HG02610 (cell line): ENCODE results near the gene SOX2.

Experiments
- ATAC-seq: cut with Tn5 transposase; IDR thresholded peaks from one replicate; pipeline ENCODE4 v1.9.1; 2021; ENCODE audit warnings: mild to moderate bottlenecking, moderate library complexity; ENCODE audit not compliant: unreplicated experiment

The SOX2 gene

DNA sequence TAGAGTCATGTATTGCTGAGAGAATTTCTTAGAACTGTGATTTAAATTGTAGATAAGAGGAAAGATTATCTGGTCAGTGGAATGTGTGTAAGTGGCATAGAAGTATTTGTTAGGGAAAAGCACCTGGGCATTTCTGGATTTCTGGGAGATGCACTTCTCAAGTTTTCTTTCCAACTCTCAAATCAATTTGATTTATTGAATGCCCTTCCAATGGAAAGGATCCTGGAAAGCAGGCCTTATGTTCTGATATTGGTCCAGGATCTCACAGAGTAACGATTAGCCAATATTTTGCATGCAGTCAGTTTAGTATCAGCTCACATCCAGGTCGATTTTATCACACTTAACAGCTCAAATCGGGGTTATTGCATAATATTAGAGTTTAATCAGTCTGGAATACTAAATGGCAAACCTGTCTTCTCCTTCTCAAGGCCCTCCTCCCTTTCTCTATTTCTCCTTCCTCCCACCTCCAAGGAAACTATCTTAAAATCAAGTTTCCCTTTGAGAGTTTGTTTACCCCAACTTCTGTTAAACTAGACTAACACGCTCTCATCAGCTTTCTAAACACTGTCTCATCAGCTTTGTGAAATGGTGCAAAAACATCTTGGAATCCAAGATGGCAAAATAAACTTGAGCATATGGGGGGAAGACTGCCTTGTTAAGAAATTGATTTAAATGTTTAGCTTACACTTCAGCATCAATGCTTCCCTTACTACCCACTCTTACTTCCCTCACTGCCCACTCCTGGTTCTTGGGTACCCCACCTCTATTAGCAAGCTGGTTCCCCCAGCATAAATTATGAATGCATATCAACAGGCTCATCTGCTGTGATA, 9.5 kb downstream of the SOX2 start:
- no peak for ATAC-seq

DNA sequence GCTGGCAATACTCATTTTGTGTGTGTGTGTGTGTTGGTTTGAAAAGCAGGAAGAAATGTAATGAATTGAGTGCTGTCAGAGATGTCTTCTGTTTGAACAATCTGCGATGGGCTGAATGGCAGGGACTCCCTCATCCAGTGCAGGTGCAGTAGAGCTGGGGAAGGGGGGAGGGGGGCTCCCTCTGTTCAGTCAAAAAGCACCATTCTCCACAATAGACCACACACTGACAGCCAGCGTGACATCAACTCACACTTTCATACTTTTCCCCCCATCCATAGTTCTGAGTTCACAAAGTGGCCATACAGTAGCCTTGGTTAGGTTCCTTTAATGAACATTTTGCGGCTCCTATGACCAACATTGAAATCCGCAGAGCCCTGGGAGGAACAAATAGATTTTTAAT, 10.4 kb downstream of the SOX2 start:
- ATAC-seq: no peak

DNA sequence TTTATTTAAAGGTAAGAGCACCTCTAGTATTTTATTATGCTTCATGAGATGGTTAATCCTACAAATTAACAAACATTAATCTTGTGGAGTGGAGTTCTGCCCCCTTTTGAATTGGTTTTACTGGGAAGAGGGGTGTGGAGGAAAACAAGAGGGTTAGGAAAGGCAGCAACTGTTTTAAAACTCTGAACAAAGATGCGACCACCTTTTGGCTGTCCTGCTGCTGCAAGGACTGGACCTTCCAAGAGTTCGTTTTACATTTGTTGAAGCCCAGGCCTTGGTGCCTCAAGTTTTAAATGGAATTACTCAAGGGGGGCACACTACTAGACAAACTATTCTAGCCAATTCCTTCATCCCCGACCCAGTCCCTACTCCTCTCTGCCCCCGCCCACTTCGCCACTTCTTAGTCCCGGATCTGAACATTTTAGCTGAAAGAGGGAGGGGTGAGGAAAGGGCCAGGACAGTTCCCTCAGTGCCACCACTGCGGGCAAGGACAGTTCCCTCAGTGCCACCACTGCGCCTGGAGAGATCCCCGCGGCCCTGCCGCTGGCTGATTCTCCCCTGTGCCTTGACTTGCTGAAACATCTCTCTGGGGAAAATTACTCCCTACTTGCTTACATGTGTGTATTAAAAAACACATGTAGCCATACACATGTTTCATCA, 11.2 kb downstream of the SOX2 start:
- ATAC-seq: no peak

DNA sequence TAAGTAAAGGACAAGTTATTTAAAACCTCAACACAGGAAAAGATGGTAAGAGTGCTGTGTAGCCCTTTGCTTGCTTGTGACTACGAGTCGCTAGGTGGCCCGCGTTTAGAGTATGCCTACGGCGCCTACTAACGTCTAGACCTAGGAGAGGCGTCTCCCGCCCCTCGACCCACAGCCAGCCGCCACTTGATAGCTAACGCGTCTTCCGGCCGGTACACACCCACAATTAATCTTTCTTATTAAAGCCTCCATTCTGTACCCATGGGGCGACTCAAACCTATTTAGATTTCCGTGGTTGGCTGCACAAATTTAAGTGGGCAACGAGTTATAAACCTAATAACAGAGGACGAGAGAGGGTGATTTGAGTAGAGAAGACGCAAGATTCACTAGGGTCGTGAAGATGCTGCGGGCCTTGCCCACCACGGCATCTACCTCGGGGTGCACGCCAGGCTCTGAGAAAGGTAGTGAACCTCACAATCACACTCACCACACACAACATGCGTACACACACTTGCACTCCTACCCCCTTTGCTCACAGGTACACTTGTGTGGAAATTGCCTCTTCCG, 12.0 kb downstream of the SOX2 start:
- no peak for ATAC-seq

DNA sequence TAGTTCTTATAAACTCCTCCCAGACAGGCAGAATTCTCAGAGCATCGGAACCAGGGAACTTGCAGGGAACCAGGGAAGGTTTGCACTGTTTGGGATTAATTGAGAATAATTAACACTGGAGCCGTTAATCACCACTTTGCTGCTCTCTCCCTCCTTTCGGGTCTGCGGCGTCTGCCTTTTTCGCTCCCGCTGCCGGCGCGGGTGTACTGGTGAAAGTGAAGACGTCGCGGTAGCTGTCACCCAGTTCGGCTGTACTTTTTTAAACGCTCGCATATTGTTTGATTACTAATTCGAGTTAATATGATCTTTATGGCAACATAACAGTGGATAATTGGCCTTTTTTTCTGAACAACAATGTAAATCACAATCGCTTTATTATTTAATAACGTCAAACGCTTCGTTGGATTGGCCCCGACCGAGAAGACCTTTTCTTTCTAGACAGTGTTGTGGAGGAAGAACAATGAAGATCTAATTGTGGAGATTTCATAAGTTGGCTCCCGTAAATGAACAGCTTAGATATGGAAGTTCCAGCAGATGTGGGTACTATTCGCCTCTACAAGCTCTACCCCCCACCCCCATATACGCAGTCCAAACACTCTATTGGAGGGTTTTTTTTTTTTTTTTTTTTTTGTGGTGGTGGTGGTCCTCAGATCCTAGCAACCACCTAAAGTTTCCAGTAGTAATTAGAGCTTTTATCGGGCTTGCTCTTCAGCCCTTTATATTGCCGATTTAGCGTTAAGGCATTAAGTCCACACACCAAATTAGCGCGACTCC, 12.7 kb downstream of the SOX2 start:
- ATAC-seq: no peak

DNA sequence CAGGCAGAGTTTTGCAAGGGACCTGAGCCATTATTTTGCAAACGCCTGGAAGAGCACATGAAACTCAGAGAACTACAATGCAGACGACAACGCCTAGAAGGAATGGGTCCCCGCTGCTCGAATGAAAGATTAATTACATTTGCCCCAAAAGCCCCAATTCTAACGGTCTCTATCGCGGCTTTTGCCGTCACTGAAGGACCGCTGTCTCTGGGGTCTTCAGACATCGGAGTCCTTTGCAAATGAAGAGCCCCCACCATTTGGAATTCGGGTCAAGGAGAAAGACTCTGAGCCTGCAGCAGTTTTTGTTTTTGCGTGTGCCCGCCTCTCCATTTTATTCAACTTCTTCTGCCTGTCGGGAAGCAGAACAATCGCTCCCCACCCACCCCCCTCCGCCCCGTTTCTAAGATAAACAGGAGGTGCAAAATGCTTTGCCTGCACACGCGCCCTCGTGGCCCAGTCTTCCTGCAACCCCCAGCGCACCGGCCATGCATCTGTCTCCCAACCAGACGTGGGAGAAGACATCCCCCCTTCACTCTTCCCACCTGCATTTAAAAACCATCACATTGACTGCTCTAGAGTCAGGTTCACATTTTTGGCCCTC, 13.5 kb downstream of the SOX2 start:
- no peak for ATAC-seq

DNA sequence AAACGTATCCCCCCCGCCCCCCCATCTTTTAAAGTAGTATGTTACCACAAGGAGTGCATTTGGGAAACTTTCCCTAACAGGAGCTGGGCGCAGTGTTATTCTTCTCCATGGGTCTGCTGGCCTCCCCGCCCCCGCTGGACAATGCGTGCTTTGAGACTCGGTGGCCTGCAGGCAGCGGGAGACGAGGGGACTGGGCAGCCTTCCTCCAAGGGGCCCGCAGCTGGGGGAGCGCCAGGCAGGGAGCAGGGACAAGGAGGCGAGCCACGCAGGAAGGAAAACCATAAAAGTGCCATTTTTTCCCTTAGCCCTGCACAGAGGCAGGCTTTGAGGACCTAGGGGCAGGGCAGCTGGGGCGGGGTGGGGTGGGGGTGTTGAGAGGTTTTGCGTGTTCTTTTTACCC, 14.1 kb downstream of the SOX2 start:
- no peak for ATAC-seq

DNA sequence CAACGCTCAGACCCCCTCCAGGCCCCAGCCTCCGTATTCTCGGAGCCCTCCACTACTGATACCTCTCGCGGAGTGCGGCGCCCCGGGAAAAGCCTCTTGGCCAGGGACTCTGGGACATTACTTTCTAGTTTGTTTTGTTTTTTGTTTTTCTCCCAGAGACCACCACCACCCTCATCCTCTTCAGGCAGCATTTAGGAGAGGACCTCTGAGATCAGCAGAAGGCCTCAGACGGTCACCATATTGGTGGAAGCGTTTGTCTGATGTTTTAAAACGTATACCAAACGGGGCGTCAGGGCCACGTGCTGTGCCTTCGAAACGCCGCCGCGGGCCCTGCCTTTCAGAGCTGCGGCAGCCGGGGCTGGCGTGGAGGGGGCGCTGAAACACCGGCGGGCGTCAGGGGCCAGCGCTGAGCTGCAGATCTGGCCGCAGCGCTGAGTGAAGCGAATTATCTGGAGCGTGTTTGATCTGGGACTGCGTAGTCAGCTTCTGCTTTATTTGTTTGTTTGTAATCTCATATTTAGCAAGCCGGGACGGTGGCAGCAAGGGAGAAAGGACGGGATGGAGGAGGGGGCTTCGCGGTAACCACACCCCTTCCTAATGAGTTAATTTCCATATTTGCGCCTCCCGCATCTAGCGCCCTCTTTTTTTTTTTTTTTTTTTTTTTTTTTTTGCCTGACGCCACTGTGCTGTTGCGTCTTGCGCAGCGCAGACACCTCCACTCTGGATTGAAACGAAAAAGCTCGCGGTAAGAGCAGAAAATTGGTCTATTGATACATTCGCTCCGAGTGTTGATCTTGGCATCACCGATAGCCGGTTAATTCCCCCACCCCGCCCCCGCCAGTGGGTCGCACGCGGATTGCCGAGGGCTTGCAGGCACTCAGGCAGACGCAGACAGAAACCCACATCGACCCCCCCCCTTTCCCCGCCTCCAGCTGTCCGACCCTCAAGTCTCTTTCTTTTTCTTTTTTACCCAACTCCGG, 14.9 kb downstream of the SOX2 start:
- ATAC-seq: no peak

DNA sequence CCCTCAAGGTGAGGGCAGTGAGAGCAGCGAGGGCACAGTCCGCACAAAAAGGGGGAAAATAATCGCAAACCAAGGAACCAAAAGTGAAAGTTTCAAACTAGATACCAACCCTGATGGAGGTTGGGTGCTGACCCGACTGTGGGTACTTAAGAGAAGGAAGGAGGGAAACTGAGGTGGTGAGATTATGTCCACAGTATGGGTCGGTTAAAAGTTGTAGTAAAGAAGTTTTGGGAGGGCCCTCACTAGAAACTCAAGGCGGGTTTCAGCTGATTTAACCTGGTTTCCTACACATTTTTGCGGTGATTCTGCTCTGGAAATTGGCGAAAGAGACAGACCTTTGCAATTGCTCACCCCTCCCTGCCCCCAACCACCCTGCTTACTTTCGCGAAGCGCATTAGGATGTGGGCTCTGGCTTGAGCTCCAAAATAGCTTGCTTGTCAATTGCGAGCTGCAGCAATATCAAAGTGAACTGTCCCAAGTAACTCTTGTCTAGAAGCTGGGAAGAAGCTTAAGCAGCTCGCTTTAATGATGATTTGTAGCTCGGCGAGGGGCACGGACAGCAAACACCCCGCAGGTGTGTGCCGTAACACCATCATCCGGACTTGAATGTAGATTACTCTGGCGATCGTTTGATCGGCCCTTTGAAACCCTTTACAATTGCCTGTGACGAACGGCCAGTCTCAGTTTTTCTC, 15.8 kb downstream of the SOX2 start:
- no peak for ATAC-seq

DNA sequence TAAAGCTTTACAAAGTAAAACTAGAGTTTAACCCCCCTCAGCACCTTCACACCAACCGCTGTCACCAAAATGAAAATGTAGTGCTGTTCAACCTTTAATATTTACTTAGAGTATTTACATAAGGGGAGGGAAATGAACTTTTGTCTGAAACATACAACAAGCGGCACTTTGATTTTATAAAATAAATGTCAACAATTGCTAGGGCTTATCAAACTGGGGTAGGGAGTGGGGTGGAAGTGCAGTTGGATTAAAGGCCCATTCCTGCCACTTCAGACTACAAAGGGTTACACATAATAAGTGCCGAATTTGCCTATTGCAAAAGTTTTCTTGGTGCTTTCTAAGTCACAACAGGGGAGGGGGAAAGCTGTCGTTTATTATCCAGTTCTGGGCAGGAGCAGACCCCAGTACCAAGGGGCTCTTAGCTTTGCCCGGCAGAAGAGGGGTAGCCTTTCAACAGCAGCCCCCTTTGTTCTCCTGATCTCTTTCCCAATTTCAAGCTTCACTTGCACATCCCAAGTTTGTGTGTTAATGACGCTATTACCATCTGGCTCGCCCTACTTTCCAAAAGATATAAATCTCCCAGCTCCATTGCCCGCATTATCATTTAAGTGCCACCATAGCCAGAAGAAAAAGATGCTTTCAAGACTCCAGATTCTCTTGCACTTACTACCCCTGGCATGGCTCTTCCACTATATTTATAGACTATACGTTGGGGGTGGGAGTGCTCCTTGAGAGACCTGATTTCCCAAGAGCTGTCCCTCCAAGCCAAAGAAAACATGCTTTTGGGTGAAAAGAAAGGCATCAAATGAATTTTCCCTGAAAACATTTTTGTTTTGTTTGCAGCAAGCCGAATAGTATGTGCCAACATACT, 17.0 kb downstream of the SOX2 start:
- ATAC-seq: no peak

DNA sequence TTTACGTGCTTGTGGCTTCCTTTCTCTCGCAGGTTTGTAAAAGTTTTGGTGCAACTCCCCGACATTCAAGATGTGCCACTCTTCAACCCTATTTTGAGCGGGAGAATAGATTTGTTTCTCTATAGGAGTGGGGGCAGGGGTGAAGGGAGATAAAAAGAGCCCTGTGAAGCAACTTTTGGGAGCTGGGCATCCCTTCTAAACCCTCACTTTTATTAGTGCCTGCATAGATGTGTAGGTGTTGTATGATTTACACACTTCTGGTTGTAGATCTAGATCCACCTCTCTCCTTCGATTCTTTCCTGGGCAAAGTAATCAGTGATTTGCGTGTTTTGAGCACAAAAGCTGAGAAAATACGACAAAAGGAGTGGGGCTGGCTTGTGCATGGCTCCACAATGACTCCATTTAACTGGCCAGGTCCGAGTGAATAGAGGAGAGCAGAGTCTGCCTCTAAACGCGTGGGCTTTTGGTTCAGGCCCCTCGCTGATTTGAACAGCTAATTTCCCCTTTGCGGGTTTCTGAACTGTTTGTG, 17.7 kb downstream of the SOX2 start:
- ATAC-seq: no peak

DNA sequence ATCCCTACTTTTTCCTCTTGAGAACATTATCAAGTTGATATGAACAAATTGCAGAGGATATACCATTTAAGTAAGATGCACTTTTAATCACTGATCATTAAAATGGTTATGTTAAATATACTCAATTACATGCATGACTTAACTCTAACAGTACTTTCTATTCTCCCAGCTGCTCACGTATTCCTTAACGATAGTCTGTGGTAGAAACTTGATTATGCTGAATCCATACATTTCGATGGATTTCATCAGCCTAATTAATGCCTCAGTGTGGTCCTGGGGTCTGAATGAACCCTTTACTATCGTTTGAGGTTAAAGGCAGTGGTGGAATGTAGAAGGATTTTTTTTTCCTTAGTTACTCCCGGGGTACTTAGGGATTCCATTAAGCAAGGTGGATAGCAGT, 18.6 kb downstream of the SOX2 start:
- ATAC-seq: no peak

DNA sequence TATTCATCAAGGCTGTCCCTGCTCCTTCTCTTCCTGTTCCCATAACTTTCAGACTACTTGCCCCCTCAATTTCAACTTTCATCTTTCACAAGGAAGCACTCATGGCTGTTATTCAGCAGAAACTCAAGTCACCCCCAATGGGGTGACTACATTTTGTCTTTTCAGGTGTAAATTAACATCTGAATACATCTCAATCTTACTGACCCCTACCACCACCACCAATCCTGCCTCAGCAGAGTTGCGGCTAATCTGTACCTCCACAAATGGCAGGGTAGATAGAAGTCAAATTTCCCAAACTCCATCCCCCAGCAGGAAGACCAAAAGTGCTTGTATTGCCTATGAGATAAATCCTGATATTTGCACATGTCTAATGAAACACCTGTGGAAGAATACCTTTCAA, 19.2 kb downstream of the SOX2 start:
- no peak for ATAC-seq

DNA sequence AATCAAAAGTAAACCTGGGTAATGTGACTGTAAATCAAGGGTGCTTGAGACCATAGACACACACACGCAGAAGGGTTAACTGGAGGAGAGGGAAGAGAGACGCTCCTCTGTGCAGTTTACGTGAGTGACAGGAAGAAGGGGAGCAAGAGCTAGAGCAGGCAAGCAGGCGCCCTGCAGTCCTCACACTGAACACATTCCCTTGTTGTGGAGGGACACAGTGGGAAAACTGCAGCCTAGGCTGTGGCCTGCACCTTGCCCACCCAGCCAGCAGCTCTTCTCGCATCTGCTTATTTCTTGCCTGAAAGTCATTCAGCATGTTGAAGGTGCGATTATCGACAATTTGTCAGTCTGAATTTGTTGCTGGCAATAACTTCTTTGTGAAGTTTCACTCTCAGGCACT, 24.2 kb downstream of the SOX2 start:
- ATAC-seq: no peak

DNA sequence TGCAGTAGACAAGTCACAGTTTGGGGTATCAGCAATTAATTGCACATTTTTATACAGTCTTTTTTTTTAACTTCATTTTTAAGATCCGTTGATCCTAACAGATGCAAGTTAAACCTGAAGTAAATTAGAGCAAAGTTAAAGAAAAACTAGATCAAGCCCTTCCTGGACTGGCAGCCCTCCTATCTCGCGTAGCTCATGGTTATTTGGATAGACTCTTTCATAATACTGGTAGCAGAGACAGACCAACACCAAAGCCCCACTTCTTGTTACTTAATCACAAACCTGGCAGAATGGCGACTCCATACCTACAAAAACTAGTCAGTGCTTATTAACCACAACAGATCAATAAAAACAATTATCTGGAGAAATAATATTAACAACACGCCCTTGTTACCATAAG, 26.8 kb downstream of the SOX2 start:
- no peak for ATAC-seq

DNA sequence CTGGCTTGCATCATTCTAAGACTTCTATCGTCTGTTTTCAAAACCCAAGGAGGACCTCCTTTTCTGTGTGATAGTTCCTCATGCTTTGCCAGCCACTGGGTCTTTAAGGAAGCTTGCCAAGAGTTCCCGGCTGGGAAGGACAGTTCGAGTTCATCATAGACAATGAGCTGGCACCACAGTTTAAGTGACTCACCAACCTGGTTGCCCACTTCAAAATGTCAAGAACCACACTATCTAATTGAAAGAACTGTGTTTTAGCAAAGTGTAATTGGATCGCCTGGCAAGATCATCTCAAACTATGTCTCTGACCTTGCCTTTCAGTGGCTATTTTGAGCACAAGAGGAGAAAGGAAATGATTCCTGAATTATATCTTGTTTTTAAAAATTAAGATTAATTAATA, 27.9 kb downstream of the SOX2 start:
- ATAC-seq: no peak

DNA sequence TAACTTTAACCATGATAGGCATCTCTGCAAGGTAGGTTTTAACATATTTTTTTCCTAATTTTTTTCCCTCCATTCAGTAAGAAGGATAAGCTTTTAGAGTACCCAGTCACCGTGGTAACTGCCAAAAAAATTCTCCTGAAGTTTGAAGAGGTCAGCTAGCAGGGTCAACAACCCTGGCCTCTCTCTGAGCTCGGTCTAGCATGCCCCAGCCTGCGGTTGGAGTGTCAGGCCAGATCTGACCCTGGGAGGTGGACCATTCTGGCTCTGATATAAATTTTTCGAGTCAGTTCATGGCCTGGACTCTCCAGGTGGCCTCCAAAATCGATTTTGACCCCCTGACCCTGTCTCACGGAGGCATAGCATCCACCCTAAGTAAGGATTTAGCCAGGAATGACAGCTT, 29.7 kb downstream of the SOX2 start:
- ATAC-seq: no peak

DNA sequence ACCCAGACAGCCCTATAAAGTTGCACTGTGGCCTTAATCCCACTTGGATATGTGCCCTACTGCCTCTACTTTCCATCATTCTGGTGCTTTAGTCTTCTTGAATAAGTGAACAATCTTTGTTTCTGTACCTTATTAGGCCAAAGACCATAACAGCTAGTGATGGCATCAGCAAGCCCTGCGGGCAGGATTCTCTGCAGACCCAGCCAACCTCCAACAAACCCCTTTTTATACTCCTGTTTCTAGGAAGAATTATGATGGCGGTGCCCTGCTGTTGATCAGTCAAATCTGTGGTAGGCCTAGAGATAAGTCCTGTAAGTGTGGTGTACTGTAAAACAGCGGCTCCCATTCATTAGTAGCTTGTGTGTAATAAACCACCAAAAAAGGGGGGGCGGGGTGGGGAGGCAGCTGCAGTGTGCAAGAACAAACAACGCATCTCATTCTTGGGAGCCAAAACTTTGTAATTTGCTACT, 40.5 kb downstream of the SOX2 start:
- ATAC-seq: no peak
